Liver (tissue), 9 donors: Measurements from ENCODE around the gene GAPDH. TPM values are rescaled to one million over a fixed set of nuclear protein-coding genes. Genes with fewer than 3 reads are reported as not detected.
A peak's percentile ranks its signal among the peaks of the same experiment; 100 is the strongest.

Experiments
- DNase-seq: peaks from one replicate; pipeline ENCODE4 v3.0.0-alpha.2; 2017; ENCODE audit warnings: low spot score
- H3K27ac ChIP-seq, 2 donors: one replicate each; pipeline ENCODE4 v1.7.0; 2013; ENCODE audit warnings: inconsistent platforms in 2 of 2, low read length in 2 of 2, control low read depth in 1 of 2, low read depth in 1 of 2, mild to moderate bottlenecking in 1 of 2
- H3K27me3 ChIP-seq, 4 donors: one replicate each; pipeline versions ENCODE4 v1.6.1 to v1.7.0; 2013; ENCODE audit warnings: low read length in 3 of 4, inconsistent platforms in 1 of 4, mild to moderate bottlenecking in 1 of 4, moderate library complexity in 1 of 4; ENCODE audit not compliant: control insufficient read depth in 4 of 4, insufficient read depth in 4 of 4
- H3K36me3 ChIP-seq, 4 donors: one replicate each; pipeline versions ENCODE4 v1.6.1 to v1.7.0; 2013; ENCODE audit warnings: low read length in 3 of 4, mild to moderate bottlenecking in 3 of 4, low read depth in 1 of 4, moderate library complexity in 1 of 4; ENCODE audit not compliant: control insufficient read depth in 4 of 4, insufficient read depth in 3 of 4
- H3K4me1 ChIP-seq, 4 donors: one replicate each; pipeline versions ENCODE4 v1.6.1 to v1.7.0; 2013; ENCODE audit warnings: low read length in 3 of 4, mild to moderate bottlenecking in 3 of 4, moderate library complexity in 1 of 4; ENCODE audit not compliant: control insufficient read depth in 4 of 4, insufficient read depth in 4 of 4
- H3K4me3 ChIP-seq, 3 donors: one replicate each; pipeline versions ENCODE4 v1.6.1 to v1.7.0; 2013; ENCODE audit warnings: low read length in 3 of 3, control low read depth in 1 of 3, low read depth in 1 of 3, mild to moderate bottlenecking in 1 of 3
- H3K9ac ChIP-seq, 2 donors: one replicate each; pipeline ENCODE4 v1.7.0; 2013; ENCODE audit warnings: low read length in 2 of 2, mild to moderate bottlenecking in 2 of 2, moderate library complexity in 2 of 2, control low read depth in 1 of 2, low read depth in 1 of 2
- H3K9me3 ChIP-seq, 4 donors: one replicate each; pipeline versions ENCODE4 v1.6.1 to v1.7.0; 2013; ENCODE audit warnings: low read length in 3 of 4; ENCODE audit not compliant: control insufficient read depth in 4 of 4
- ATF3 ChIP-seq: IDR thresholded peaks from 2 replicates; pipeline ENCODE4 v1.6.1; 2016; ENCODE audit warnings: antibody characterized with exemption
- CTCF ChIP-seq: fragments of 150-350 bp; IDR thresholded peaks from 2 replicates; pipeline ENCODE4 v1.5.1; 2017; ENCODE audit warnings: improper control_type of control experiment, low read depth, low read length; ENCODE audit not compliant: missing input control
- EGR1 ChIP-seq, 2 donors: IDR thresholded peaks; 2 replicates each; pipeline ENCODE4 v1.6.1; 2016 to 2018; ENCODE audit warnings: antibody characterized with exemption in 2 of 2, low read depth in 2 of 2
- FOXA1 ChIP-seq: IDR thresholded peaks from 2 replicates; pipeline ENCODE4 v1.6.1; 2016; ENCODE audit warnings: antibody characterized with exemption
- FOXA2 ChIP-seq: IDR thresholded peaks from 2 replicates; pipeline ENCODE4 v1.6.1; 2016; ENCODE audit warnings: antibody characterized with exemption
- GABPA ChIP-seq, 2 donors: IDR thresholded peaks in 1 of 2; conservative IDR thresholded peaks in 1 of 2; 2 replicates each; pipeline ENCODE4 v1.6.1; 2016; ENCODE audit warnings: antibody characterized with exemption in 2 of 2, mild to moderate bottlenecking in 1 of 2, moderate library complexity in 1 of 2
- HNF4A ChIP-seq, 2 donors: conservative IDR thresholded peaks; 2 replicates each; pipeline ENCODE4 v1.6.1; 2016; ENCODE audit warnings: antibody characterized with exemption in 2 of 2, mild to moderate bottlenecking in 2 of 2
- HNF4G ChIP-seq: IDR thresholded peaks from 2 replicates; pipeline ENCODE4 v1.6.1; 2016; ENCODE audit warnings: antibody characterized with exemption
- JUND ChIP-seq, 2 donors: IDR thresholded peaks; 2 replicates each; pipeline ENCODE4 v1.6.1; 2016; ENCODE audit warnings: antibody characterized with exemption in 2 of 2
- MAX ChIP-seq: IDR thresholded peaks from 2 replicates; pipeline ENCODE4 v1.6.1; 2016; ENCODE audit warnings: antibody characterized with exemption
- NR2F2 ChIP-seq: IDR thresholded peaks from 2 replicates; pipeline ENCODE4 v1.6.1; 2016; ENCODE audit warnings: antibody characterized with exemption
- RAD21 ChIP-seq, 2 donors: IDR thresholded peaks; 2 replicates each; pipeline ENCODE4 v1.6.1; 2016; ENCODE audit warnings: antibody characterized with exemption in 2 of 2, mild to moderate bottlenecking in 2 of 2
- REST ChIP-seq: IDR thresholded peaks from 2 replicates; pipeline ENCODE4 v1.6.1; 2016; ENCODE audit warnings: antibody characterized with exemption, mild to moderate bottlenecking
- RXRA ChIP-seq, 2 donors: IDR thresholded peaks; 2 replicates each; pipeline ENCODE4 v1.6.1; 2017 to 2018; ENCODE audit warnings: antibody characterized with exemption in 2 of 2, mild to moderate bottlenecking in 1 of 2
- SP1 ChIP-seq: IDR thresholded peaks from 2 replicates; pipeline ENCODE4 v1.6.1; 2018; ENCODE audit warnings: antibody characterized with exemption, mild to moderate bottlenecking
- TAF1 ChIP-seq: conservative IDR thresholded peaks from 2 replicates; pipeline ENCODE4 v1.6.1; 2016; ENCODE audit warnings: antibody characterized with exemption, mild to moderate bottlenecking
- YY1 ChIP-seq: IDR thresholded peaks from 2 replicates; pipeline ENCODE4 v1.6.1; 2016; ENCODE audit warnings: antibody characterized with exemption, mild to moderate bottlenecking
- ZBTB33 ChIP-seq: IDR thresholded peaks from 2 replicates; pipeline ENCODE4 v1.6.1; 2016; ENCODE audit warnings: antibody characterized with exemption
- WGBS: extraction: QIAGEN DNeasy Blood & Tissue Kit; methylation state at CpG from one replicate; pipeline ENCODE4 v1.1.7; 2013; 5-methylcytosine and 5-hydroxymethylcytosine counted together
- polyA plus RNA-seq, 2 donors: library from polyadenylated mRNA; stranded (reverse) in 1 of 2; unstranded in 1 of 2; fragments of 200-250 nt in 1 of 2; fragments of >200 nt in 1 of 2; fragmentation: Nextera tagmentation in 1 of 2; extraction: Ambion mirVana in 1 of 2; gene quantifications; one replicate each; pipeline versions ENCODE4 v1.2.1 to v1.2.3, GENCODE V29; 2013 to 2015
- total RNA-seq, 2 donors: library from RNA; depleted of rRNA; stranded (reverse); fragments of >200 nt; gene quantifications; one replicate each; pipeline ENCODE4 v1.2.3, GENCODE V29; 2014
- donor health status: healthy.
- donor health status: healthy.
- donor health status: healthy.
- donor health status: healthy.
- donor health status: healthy.

Gene GAPDH
- total and polyA plus RNA-seq, 4 donors: 1,234 to 2,082 (median 1,344) TPM

GRCh38 chr12:6550294-6551062 is 16.2 kb downstream of the GAPDH start:
- no peak for TF ChIP-seq NR2F2
- no peak for TF ChIP-seq YY1
- TF ChIP-seq GABPA (IDR thresholded peaks at IDR 0.05 in 1 of 2, conservative IDR thresholded peaks at IDR 0.05 in 1 of 2): no peak
- TF ChIP-seq ZBTB33: no peak
- no peak for TF ChIP-seq FOXA2
- no peak for TF ChIP-seq EGR1 (IDR thresholded peaks at IDR 0.05; ENCODE audit: low read depth in 2 of 2)
- no peak for TF ChIP-seq CTCF
- TF ChIP-seq RAD21 (IDR thresholded peaks at IDR 0.05): no peak
- TF ChIP-seq REST: no peak
- TF ChIP-seq MAX: no peak
- TF ChIP-seq SP1: no peak
- no peak for TF ChIP-seq HNF4A (conservative IDR thresholded peaks at IDR 0.05)
- TF ChIP-seq RXRA (IDR thresholded peaks at IDR 0.05): no peak
- no peak for TF ChIP-seq JUND (IDR thresholded peaks at IDR 0.05)
- TF ChIP-seq HNF4G: no peak
- no peak for TF ChIP-seq TAF1
- no peak for TF ChIP-seq ATF3
- TF ChIP-seq FOXA1: no peak
- DNase-seq: no peak
- Histone ChIP-seq H3K4me1 (peaks cover 0 to 40% (median 29%) of the 10 kb centered on the region in 4 donors), H3K36me3 (peaks cover 3 to 23% (median 18%) of the 10 kb centered on the region in 4 donors), H3K27me3 (no peaks in the 10 kb centered on the region), H3K4me3 (no peak overlapping the region), H3K9me3 (no peaks in the 10 kb centered on the region), H3K9ac (no peak overlapping the region), H3K27ac (peak overlapping the region in 1 of 2 donors; percentile 58)
- WGBS: 89% methylated on average over 24 of the region's 24 CpGs
